B cell (primary cell): Measurements from ENCODE around the gene FAM3D. TPM values are rescaled to one million over a fixed set of nuclear protein-coding genes. Genes with fewer than 3 reads are reported as not detected.

Experiments
- ATAC-seq: fragments of 200-7000 bp; cut with Tn5 transposase; one replicate; pipeline ENCODE4 v1.10.0; 2021; ENCODE audit warnings: low read depth, mild to moderate bottlenecking, moderate number of reproducible peaks, moderate library complexity
- CTCF ChIA-PET: fragments of 350-600 bp; sonication (Branson Sonifier 250); formaldehyde crosslinking; loops from one replicate; lab custom pipeline; 2021; ENCODE audit warnings: antibody characterized with exemption, inconsistent platforms; lab: Charles Lee
- POLR2A ChIA-PET: fragments of 350-600 bp; sonication (Branson Sonifier 250); formaldehyde crosslinking; loops from one replicate; lab custom pipeline; 2021; ENCODE audit warnings: antibody characterized with exemption; lab: Charles Lee
- DNase-seq: peaks from one replicate; pipeline ENCODE4 v3.0.0; 2013
- H2AFZ ChIP-seq: 2 replicates; pipeline ENCODE4 v1.6.1; 2012; ENCODE audit warnings: mild to moderate bottlenecking, low read depth, low read length; ENCODE audit not compliant: insufficient read depth, poor library complexity, severe bottlenecking
- H3K27ac ChIP-seq, 2 donors: 1 replicate in 1 of 2; 2 replicates in 1 of 2; pipeline ENCODE4 v1.5.1; 2012 to 2013; ENCODE audit warnings: low read length in 2 of 2, mild to moderate bottlenecking in 2 of 2, moderate library complexity in 1 of 2
- H3K27me3 ChIP-seq, 4 experiments: fragments of 200-600 bp in 1 of 4; sonication (generic) in 1 of 4; replicated peaks in 1 of 4; 1 replicate in 2 of 4; 2 replicates in 2 of 4; pipeline versions ENCODE4 v1.6.1 to v1.7.0; 2013 to 2016; ENCODE audit warnings: low read length in 3 of 4, mild to moderate bottlenecking in 2 of 4, mixed read lengths in 1 of 4, moderate library complexity in 1 of 4; ENCODE audit not compliant: insufficient read depth in 4 of 4, control insufficient read depth in 3 of 4; ENCODE audit errors: control extremely low read depth in 1 of 4
- H3K36me3 ChIP-seq, 2 experiments: replicated peaks in 1 of 2; 1 replicate in 1 of 2; 2 replicates in 1 of 2; pipeline versions ENCODE4 v1.6.1 to v1.7.1; 2013; ENCODE audit warnings: low read length in 1 of 2; ENCODE audit not compliant: insufficient read depth in 2 of 2, control insufficient read depth in 1 of 2; ENCODE audit errors: control extremely low read depth in 1 of 2, extremely low read depth in 1 of 2
- H3K4me1 ChIP-seq, 2 donors: fragments of 200-600 bp in 1 of 2; sonication (generic) in 1 of 2; 1 replicate in 1 of 2; 2 replicates in 1 of 2; pipeline versions ENCODE4 v1.5.1 to v1.6.1; 2013 to 2017; ENCODE audit warnings: low read length in 2 of 2; ENCODE audit not compliant: control insufficient read depth in 2 of 2, insufficient read depth in 2 of 2
- H3K4me2 ChIP-seq: replicated peaks from 2 replicates; pipeline ENCODE3; 2012; ENCODE audit warnings: mild to moderate bottlenecking, low read depth, low read length; ENCODE audit not compliant: poor library complexity, severe bottlenecking
- H3K4me3 ChIP-seq, 5 experiments: fragments of 200-600 bp in 1 of 5; sonication (generic) in 1 of 5; 1 replicate in 3 of 5; 2 replicates in 2 of 5; pipeline versions ENCODE4 v1.5.1 to v1.7.0; 2011 to 2016; ENCODE audit warnings: low read length in 4 of 5, mild to moderate bottlenecking in 4 of 5, low read depth in 2 of 5, control low read depth in 1 of 5, moderate library complexity in 1 of 5; ENCODE audit not compliant: insufficient read depth in 1 of 5; ENCODE audit errors: control extremely low read depth in 1 of 5, extremely low read depth in 1 of 5
- H3K79me2 ChIP-seq: fragments of 200-600 bp; sonication (generic); one replicate; pipeline ENCODE4 v1.6.0; 2016; ENCODE audit warnings: low read length; ENCODE audit not compliant: control insufficient read depth, insufficient read depth
- H3K9ac ChIP-seq: fragments of 200-600 bp; sonication (generic); 2 replicates; pipeline ENCODE4 v1.6.1; 2017; ENCODE audit warnings: mild to moderate bottlenecking, low read length, moderate library complexity
- H3K9me3 ChIP-seq, 3 donors: one replicate each; pipeline versions ENCODE4 v1.6.1 to v1.7.1; 2013; ENCODE audit warnings: low read length in 2 of 3; ENCODE audit not compliant: control insufficient read depth in 2 of 3, insufficient read depth in 1 of 3; ENCODE audit errors: control extremely low read depth in 1 of 3
- H4K20me1 ChIP-seq: 2 replicates; pipeline ENCODE4 v1.6.0; 2012; ENCODE audit warnings: mild to moderate bottlenecking, low read length; ENCODE audit not compliant: insufficient read depth, control insufficient read depth, poor library complexity, severe bottlenecking
- H3K27ac Mint-ChIP-seq: one replicate; pipeline ENCODE4 v1.8.0; 2021; ENCODE audit warnings: mixed read lengths
- H3K27me3 Mint-ChIP-seq: one replicate; pipeline ENCODE4 v1.8.0; 2021; ENCODE audit warnings: mixed read lengths
- H3K4me1 Mint-ChIP-seq: one replicate; pipeline ENCODE4 v1.8.0; 2021; ENCODE audit warnings: mixed read lengths
- H3K4me3 Mint-ChIP-seq: one replicate; pipeline ENCODE4 v1.8.0; 2021; ENCODE audit warnings: mixed read lengths
- H3K9me3 Mint-ChIP-seq: one replicate; pipeline ENCODE4 v1.8.0; 2022; ENCODE audit warnings: mixed read lengths; ENCODE audit not compliant: insufficient read depth
- EZH2 ChIP-seq: IDR thresholded peaks from 2 replicates; pipeline ENCODE4 v1.6.1; 2012; ENCODE audit warnings: borderline replicate concordance, low read depth, mild to moderate bottlenecking, moderate library complexity, low read length; ENCODE audit not compliant: insufficient read depth, poor library complexity, severe bottlenecking
- WGBS: methylation state at CpG from one replicate; pipeline ENCODE4 v1.1.5; 2013; ENCODE audit warnings: missing lambda C conversion rate; ENCODE audit not compliant: insufficient coverage; 5-methylcytosine and 5-hydroxymethylcytosine counted together
- intact Hi-C: fragments of 100-400 bp; cut with micrococcal nuclease; formaldehyde crosslinking; loops from one replicate; pipeline ENCODE4 v1.10.0; 2022
- polyA plus RNA-seq: library from polyadenylated mRNA; depleted of rRNA; stranded (reverse); fragments of >200 nt; gene quantifications from 2 replicates; pipeline ENCODE4 v1.2.3, GENCODE V29; 2012
- total RNA-seq, 2 donors: library from RNA; stranded (reverse); fragments of 120-200 nt in 1 of 2; gene quantifications; 1 replicate in 1 of 2; 2 replicates in 1 of 2; pipeline versions ENCODE4 v1.2.3 to v1.2.4, GENCODE V29; 2013 to 2022
- TF ChIP-seq, protein P1 (sequence below): fragments of 200-600 bp; IDR thresholded peaks from one replicate; pipeline ENCODE4 v1.8.0; 2022; ENCODE audit warnings: antibody characterized with exemption, mild to moderate bottlenecking

Gene FAM3D
- total and polyA plus RNA-seq, 2 donors (not counting 1 experiment from before 2014, with no cell fraction given), result not detected

DNA sequence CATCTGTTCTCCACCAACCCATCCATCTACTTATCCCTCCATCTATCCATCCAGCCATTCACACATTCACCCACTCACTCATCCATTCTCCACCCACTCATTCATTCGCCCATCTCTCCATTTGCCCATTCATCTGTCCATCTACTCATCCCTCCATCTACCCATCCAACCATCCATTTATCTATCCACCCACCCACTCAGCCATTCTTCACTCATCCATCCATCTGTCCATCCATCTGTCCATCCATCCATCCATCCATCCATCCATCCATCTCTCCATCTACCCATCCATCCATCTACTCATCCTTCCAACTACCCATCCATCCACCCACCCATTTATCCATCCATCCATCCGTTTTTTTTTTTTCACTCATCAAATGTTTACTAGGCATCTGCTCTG lies 13.9 kb downstream of the FAM3D start:
- no peak overlapping the region for H3K27ac Mint-ChIP-seq
- Histone ChIP-seq H3K4me1 (no peaks in the 10 kb centered on the region), H4K20me1 (no peaks in the 10 kb centered on the region), H2AFZ (no peak overlapping the region), H3K27ac (no peak overlapping the region), H3K36me3 (no peaks in the 10 kb centered on the region), H3K4me2 (no peak overlapping the region), H3K9me3 (no peaks in the 10 kb centered on the region), H3K79me2 (no peaks in the 10 kb centered on the region), H3K9ac (no peak overlapping the region), H3K4me3 (no peak overlapping the region), H3K27me3 (no peaks in the 10 kb centered on the region)
- WGBS, result 86% methylated on average over 2 of the region's 2 CpGs
- DNase-seq, result no peak
- intact Hi-C loops, result no loop called here
- H3K9me3 Mint-ChIP-seq, result peaks cover 3% of the 10 kb centered on the region
- TF ChIP-seq, protein P1, sequence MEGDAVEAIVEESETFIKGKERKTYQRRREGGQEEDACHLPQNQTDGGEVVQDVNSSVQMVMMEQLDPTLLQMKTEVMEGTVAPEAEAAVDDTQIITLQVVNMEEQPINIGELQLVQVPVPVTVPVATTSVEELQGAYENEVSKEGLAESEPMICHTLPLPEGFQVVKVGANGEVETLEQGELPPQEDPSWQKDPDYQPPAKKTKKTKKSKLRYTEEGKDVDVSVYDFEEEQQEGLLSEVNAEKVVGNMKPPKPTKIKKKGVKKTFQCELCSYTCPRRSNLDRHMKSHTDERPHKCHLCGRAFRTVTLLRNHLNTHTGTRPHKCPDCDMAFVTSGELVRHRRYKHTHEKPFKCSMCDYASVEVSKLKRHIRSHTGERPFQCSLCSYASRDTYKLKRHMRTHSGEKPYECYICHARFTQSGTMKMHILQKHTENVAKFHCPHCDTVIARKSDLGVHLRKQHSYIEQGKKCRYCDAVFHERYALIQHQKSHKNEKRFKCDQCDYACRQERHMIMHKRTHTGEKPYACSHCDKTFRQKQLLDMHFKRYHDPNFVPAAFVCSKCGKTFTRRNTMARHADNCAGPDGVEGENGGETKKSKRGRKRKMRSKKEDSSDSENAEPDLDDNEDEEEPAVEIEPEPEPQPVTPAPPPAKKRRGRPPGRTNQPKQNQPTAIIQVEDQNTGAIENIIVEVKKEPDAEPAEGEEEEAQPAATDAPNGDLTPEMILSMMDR, result no peak
- TF ChIP-seq EZH2, result no peak
- ATAC-seq, result no peak
- no peak overlapping the region for H3K4me3 Mint-ChIP-seq
- no peaks in the 10 kb centered on the region for H3K4me1 Mint-ChIP-seq
- POLR2A ChIA-PET, result no interaction called here
- H3K27me3 Mint-ChIP-seq, result peaks cover 20% of the 10 kb centered on the region
- CTCF ChIA-PET, result interaction anchor here (0.6 kb wide), 1 partner anchor 52 kb away, joined by 3 read pairs; no protein-coding TSS in a partner anchor

DNA sequence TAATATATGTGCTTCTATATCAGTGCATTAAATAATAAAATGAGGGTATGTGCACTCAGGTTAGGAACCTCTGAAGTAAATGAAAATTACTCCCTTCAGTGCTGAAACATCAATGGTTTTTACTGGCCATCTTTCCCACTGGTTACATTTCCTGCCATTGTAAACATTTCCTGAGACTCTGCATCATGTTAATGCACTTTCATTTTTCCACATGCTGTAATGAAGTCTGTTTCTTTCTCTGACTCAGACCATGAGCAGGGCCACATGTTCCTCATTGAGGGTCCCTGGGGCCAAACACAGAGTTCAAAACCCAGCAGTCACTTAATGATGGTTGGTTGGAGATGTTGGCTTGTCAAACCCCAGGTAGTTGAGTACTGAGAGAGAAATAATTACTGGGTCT lies 15.3 kb downstream of the FAM3D start:
- Histone ChIP-seq H3K27me3 (no peaks in the 10 kb centered on the region), H3K9me3 (no peaks in the 10 kb centered on the region), H3K4me1 (no peaks in the 10 kb centered on the region), H4K20me1 (no peaks in the 10 kb centered on the region), H3K79me2 (no peaks in the 10 kb centered on the region), H3K4me3 (no peak overlapping the region), H3K27ac (no peak overlapping the region), H2AFZ (no peak overlapping the region), H3K9ac (no peak overlapping the region), H3K36me3 (no peaks in the 10 kb centered on the region), H3K4me2 (no peak overlapping the region)
- H3K4me1 Mint-ChIP-seq, result no peaks in the 10 kb centered on the region
- ChIA-PET CTCF (no interaction called here), POLR2A (no interaction called here)
- H3K9me3 Mint-ChIP-seq, result peaks cover 3% of the 10 kb centered on the region
- no peak overlapping the region for H3K27ac Mint-ChIP-seq
- TF ChIP-seq EZH2, result no peak
- TF ChIP-seq, protein P1, result no peak
- no peak for ATAC-seq
- H3K4me3 Mint-ChIP-seq, result no peak overlapping the region
- peaks cover 16% of the 10 kb centered on the region for H3K27me3 Mint-ChIP-seq
- DNase-seq, result no peak
- intact Hi-C loops, result no loop called here
